ENCODE results near the gene ECM2.

GRCh38 chr9:92506184-92506857 is 29.5 kb downstream of the ECM2 start:
- peak; percentile 31 to 77 for TF ChIP-seq EP300 (IDR thresholded peaks at IDR 0.05)
- TF ChIP-seq, protein P1, sequence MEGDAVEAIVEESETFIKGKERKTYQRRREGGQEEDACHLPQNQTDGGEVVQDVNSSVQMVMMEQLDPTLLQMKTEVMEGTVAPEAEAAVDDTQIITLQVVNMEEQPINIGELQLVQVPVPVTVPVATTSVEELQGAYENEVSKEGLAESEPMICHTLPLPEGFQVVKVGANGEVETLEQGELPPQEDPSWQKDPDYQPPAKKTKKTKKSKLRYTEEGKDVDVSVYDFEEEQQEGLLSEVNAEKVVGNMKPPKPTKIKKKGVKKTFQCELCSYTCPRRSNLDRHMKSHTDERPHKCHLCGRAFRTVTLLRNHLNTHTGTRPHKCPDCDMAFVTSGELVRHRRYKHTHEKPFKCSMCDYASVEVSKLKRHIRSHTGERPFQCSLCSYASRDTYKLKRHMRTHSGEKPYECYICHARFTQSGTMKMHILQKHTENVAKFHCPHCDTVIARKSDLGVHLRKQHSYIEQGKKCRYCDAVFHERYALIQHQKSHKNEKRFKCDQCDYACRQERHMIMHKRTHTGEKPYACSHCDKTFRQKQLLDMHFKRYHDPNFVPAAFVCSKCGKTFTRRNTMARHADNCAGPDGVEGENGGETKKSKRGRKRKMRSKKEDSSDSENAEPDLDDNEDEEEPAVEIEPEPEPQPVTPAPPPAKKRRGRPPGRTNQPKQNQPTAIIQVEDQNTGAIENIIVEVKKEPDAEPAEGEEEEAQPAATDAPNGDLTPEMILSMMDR (IDR thresholded peaks at IDR 0.05): no peak

Data from tibial nerve (tissue), 4 donors.